NCI-H2081 (cell line): ENCODE results near the gene TM7SF3.
"Not testable (repeated sequence)": the region's sequence is repeated elsewhere in the genome, so short reads cannot be mapped to it uniquely, and the experiment has no call there.

Experiments used
- DNase-seq, 2 experiments: peaks; one replicate each; lab custom pipeline; 2025; lab: John Stamatoyannopoulos, UW

The TM7SF3 gene

DNA sequence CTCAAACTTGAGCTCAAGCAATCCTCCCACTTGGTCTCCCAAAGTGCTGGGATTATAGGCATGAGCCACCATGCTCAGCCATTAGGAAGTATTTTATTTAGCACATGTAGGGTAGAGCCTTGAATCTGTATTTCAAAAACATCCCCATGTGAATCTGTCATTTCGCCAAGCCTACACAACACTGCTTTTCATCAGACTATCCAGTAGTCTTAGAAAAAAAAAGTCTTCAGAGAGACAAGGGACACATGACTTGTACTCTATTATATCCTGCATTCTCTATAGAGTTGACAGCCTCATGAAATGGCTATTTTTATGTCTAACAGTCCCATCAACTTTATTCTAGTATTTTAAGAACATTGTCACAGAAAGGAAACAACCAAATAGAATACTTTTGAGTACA is 35.4 kb downstream of the TM7SF3 start:
- DNase-seq = no peak

DNA sequence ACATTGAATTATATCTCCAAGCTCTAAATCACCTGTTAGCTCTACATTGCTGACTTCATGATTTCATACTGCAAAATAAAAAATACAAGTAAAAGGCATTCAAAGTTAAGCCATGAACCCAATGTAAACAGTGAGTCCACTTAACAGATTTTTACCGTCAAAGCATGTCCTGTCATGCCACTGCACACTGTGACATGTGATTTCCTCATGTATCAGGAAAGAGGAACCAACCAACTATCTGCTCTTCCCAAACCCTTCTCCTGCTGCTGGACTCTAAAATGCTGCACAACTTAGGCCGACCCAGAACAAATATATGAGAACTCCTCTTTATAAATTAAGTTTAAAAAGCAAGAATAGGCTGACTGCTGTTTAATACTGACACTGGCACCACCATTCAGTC is 37.5 kb downstream of the TM7SF3 start:
- no peak for DNase-seq

DNA sequence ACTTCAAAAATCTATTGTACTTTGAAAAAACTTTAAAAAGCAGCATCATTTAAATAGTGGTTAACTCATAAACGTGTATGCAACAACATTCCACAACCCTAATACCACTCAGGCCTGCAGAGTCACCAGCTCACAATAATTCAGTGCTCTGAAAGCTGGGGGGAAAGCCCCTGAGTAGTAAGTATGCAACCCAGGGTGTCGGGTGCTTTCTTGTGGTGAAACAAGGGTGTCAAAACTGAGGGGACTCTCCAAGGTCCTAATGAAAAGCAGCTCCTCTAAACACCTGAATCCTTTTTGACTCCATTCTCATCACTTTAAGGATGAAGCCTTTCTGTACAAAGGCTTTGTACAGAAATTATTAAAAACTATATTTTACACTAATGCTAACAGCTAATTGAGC is 42.2 kb downstream of the TM7SF3 start:
- no peak for DNase-seq

DNA sequence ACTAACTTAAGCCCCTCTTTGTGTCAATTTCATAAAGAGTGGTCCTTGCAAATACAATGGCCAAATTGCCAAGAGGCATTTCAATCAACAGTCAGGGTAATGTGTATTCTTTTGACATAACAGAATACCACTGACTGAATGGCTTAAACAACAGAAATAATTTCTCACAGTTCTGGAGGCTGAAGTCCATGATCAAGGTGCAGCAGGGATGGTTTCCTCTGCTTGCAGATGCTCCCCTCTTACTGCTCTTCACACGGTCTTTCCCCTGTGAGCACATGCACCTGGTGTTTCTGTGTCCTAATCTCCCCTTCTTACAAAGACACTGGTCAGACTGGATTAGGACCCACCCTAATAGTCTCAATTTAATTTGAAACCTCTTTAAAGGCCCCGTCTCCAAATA is 44.0 kb downstream of the TM7SF3 start:
- no peak for DNase-seq

DNA sequence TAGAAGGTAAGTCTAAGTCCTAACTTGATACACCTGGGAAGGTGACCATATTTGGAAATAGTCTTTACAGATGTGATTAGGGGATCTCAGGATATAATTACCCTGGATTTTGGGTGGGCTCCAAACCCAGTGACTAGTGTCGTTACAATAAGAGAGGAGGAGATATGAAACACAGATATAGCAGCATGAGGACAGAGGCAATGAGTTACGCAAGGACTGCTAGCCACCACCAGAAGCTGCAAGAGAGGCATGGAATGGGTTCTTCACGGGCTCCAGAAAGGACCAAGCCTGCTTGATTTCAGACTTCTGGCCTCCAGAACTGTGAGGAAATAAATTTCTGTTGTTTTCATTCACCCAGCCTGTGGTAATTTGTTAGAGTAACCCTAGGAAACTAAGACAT is 47.3 kb downstream of the TM7SF3 start:
- DNase-seq = no peak

DNA sequence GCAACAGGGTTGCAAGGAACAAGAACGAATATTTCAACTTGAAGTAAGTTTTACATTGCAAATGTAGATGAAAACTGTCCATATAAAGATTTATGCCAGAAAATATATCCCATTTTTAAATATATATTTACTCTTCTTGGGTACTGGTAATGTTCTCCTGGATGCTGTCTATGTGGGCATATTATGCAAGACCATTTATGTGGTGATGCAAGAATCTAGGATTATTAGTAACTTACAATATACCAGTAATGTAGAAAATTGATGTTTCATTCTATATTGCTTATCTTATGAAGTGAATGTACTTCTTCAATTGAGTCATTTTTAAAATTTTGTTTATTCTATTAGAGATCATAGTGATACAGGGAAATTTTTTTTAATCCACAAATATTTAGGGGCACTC is 50.8 kb downstream of the TM7SF3 start:
- DNase-seq = no peak

DNA sequence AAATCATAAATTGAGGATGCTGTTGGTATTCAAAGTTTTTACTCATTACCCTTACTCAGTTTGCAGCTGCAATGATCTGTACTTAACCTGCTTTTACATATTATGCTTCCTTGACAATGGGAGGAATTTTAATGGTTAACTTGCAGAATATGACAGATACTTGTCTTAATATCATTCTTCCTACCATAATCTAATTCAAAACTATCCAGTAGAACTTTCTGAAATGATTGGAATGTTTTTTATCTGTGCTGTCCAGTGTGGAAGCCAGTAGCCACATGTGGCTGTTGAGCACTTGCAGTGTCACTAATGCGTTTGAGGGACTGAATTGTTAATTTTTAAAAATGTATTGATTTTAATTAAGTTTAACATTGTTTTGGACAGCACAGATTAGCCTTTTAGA is 52.4 kb downstream of the TM7SF3 start:
- no peak for DNase-seq

DNA sequence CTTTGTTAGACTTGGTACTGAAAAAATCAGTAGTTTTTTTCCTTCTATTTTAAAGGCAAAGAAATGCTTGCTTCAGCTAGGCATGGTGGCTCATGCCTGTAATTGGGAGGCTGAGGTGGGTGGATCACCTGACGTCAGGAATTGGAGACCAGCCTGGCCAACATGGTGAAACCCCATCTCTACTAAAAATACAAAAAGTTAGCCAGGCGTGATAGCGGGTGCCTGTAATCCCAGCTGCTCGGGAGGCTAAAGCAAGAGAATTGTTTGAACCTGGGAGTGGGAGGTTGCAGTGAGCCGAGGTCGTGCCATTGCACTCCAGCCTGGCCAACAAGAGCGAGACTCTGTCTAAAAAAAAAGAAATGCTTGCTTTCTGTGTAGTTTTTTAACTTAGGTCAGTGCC is 52.8 kb downstream of the TM7SF3 start:
- not testable (repeated sequence) for DNase-seq

DNA sequence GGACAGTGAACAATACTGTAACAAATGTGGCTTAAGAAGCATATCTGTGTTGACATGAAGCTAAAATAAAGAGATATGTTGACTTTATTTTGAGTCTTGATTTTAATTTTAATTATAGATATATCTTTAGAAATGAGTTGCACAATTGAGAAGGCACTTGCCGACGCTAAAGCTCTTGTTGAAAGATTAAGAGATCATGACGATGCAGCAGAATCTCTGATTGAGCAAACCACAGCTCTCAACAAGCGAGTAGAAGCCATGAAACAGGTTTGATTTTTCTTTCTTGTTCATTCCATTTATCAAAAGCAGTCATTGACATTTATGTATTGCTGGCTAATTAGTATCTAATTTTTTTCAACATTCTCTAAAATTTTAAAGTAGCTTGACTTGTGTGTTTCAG is 60.2 kb downstream of the TM7SF3 start:
- DNase-seq = no peak

DNA sequence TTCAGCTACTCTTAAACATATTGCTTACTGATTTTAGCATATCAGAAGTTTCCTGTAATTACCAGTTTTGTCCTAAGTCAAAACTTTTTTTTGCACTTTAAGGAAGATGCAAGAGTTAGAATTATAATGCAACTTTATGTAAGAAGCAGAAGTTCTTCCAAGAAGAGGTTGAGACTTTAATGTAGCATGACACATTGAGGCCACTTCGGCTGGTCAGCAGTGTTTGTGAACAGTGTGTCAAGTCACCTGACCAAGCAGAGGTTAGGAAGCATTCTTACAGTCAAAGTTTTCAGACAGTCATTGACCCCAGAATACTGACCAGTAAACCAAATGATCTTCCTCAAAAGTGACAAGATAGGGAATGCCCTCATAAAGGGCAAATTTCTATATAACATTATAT is 60.7 kb downstream of the TM7SF3 start:
- DNase-seq = no peak

DNA sequence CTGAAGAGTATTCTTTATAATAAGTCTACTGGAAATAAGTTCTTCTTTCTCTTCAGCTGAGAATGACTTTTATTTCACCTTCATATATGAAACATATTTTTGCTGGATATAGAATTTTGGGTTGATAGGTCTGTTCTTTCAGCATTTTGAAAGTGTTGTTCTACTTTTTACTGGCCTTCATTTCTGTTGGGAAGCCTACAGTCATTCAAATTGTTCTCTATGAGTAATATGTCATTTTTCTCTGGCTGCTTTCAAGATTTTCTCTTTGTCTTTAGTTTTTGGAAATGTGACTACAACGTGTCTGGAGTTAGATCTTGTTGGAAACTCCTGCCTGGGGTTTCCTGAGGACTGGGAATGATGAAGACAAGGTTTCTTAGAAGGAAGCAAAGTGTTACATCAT is 65.9 kb downstream of the TM7SF3 start:
- no peak for DNase-seq

DNA sequence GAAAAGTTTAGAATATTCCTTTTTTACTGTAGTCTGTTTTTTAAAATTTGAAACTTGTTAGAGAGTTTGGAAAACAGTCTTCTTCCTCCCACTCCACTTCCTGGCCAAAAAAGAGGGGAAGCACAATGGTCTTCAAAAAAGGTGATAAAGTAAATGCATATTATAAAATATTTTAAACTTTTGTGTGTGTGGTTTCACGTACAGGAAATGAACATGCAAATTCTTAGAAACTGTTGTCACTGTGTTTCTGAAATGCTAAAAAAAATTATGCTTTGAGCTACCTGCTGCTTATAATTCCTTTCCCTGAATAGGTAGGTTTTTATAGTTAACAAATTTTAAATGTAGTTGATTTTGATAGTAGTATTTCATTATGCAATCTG is 73.0 kb downstream of the TM7SF3 start:
- DNase-seq = no peak

DNA sequence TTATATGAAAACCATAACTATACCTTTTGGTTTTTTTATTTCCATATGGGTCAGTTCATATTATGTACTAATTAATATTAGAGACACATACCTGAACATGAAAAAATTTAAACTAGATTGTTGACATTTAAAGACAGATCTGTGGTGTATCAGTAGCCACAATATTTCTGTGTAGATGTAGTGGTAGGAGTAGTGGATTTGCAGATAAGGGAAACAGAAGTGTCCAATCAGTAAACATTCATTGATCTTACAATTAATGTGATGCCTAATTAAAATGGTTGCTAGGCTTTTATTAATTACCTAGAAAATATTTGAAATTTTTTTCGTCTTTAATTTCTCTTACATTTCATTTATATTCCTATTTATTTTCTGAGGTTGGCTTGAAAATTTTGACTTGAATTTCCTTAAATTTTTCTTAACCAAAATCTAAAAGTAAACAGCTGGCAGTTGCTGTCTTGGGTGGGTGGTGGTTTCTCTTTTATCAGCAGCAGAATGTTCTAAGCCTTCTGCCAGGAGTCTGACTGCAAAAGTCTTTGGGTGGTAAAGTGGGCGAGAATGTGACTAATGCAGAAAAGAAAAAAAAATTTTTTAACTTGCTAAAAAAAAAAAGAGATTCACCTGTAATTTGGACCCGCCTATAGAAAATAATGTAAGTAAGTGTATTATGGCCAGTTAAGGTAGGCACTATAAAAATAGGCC is 73.5 kb downstream of the TM7SF3 start:
- DNase-seq = no peak

DNA sequence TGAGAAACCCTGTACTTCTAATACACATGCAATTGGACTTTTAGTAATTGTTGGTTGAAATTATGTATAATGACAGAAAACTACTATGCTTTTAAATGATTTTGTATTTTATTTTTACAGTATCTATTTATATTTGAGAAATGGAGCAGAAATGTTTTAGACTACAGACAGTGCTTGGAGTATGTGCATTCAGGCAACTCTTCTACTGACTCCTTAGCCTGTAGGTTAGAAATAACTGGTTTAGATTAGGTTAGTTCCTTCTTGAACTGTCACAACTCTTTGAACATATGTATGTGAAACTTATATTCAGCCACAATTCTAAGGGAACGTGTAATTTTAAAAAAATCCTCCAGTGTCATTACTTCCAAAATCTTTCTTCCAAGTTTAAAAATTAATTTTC is 74.2 kb downstream of the TM7SF3 start:
- DNase-seq = no peak

DNA sequence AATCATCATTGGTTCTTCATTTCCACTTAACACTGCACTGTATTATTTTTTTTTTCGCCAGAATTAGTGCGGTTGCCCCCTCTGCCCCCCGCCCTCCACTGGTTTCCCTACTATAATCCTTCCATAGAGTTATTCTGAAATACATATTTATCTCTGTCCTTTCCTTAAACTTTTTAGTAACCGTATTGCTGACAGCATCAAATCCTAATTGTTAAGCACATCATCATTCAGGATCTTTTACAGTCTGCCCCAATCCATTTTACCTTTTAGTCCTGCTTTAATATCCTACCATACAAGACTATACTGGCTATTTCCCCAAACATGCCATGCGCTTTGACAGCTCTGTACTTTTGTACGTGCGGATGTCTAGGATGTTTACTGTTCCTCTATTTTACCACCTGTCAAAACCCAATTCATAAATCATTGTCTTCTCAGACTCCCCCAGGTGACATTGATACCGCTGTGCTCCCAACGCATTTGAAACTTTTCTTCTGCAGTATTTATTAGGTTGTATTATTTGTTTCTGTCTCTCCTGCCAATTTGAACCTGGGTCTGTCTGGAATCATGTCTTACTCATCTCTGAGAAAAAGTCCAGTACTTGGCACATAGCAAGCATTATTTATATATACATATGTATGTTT is 74.9 kb downstream of the TM7SF3 start:
- DNase-seq = peak in 1 of 2 experiments; percentile 22

DNA sequence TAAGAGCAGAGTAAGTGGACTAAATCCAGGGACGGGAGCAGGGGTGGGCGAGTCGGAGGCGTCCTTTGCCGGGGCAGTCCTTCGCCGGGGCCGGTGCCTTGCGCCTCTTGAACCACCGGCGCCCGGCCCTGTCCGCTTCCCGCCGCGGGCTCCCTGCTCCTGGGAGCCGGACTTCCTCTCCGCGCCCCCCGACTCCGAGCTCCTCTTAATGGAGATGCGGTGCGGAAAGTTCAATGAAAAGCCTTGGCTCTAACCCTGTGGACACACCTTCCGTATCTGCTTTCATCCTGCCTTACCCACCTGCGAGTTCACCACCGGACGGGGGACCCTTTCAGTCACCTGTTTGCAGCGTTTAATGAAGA is 75.5 kb downstream of the TM7SF3 start:
- peak; percentile 51 to 53 for DNase-seq

DNA sequence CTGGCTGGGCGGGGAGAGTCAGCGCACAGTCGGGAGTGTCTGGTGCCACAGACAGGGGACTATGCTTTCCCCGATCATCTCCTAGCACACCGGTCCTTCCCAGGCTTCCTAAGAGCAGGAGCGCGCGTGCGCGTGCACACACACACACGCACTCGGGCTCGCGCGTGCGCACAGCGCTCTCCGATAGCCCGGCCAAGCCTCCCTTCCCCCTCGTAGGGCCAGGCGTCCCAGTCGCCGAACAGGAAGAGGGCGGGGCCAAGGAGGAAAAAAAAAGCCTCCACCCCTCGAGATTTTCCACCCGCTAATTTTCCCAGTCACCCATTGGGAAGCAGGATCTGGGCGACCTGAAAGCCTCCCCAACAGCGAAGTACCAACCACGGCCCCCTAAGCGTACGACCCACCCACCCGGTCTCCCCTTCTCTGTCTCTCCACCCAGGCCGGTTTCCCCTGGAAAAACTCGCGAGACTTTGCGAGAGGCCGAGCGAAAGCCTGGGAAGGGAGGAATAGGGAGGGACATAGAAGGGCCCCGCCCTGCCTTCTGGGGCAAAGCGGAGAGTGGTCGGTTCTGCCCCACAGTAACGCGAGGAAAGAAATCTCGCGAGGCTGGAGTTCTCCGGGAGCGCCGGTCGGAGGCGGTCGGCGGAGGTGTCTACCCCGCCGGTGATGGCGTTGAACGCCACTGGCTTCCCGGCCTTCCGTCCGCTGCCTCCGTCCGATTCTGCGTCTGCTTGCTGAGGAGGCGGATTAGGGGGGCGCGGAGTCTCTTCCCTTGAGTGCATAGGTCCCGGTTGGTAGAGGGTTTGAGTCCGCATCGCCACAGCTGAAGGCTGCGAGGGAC is 76.1 kb downstream of the TM7SF3 start, which contains the start of the genes FGFR1OP2 and INTS13:
Gene FGFR1OP2 (plus strand): TSS at position 608 of the 838 bp plus-strand sequence. CDS start 15,689 bp downstream, outside the sequence.
Gene INTS13 (minus strand): TSS at position 119 of the 838 bp plus-strand sequence. CDS start 1,178 bp downstream, outside the sequence.
- DNase-seq = peak; percentile 98

DNA sequence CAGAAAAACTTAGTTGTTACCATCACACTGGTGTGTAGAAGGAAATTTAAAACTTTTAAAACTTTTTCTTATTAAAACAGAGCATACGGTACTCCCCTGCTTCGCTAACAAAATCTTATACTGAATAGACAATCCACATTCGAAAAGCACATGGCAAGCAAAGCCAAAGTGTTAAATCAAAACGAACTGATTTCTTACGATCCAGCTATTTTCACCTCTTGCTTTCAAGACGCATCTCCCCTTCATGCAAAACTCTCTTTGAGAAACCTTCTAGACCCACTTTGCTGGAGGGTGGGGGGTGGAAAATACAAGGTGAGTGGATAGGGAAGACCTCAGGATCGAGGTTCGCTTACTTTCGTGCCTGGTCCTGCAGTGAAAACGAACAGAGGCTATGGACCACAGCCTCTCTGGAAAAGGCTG is 76.7 kb downstream of the TM7SF3 start:
- no peak for DNase-seq

DNA sequence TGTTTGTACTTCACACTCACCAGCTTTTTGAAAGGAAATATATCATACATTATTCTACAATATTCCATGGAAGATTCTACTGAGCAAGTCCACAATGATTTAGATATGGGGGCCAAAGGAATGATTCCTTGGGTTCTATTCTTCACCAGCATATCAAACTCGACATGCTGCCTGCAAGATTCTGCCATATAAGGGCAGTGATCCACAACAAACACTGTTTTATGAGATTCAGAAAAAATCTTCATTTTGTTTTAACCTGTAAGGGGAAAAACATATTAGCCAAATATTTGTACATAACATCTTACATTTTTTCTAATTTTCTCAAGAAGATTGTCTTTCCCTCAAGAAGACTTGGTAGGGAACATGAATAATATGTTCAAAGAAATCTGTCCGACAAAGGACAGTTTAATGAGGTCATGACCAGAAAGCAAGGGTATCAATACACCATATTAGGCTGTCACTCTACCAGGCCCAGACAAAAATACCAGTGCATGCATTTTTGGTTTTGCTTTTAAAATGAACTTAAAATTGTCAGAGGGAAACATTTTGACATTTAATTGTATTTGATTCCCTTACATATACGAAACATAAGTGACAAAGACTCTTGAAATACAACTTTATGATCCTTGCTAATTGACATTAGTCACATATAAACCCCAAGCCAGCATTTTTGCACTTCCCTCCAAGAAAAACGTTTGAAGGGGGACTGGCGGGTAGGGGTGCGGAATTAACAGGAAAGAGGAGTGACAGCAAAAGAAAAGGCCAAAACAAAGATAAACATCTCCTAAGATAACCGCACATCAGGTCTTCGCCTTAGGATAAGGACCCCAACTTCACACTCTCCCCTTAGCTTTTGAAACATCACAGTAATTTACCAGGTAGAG is 77.4 kb downstream of the TM7SF3 start:
- DNase-seq = no peak

DNA sequence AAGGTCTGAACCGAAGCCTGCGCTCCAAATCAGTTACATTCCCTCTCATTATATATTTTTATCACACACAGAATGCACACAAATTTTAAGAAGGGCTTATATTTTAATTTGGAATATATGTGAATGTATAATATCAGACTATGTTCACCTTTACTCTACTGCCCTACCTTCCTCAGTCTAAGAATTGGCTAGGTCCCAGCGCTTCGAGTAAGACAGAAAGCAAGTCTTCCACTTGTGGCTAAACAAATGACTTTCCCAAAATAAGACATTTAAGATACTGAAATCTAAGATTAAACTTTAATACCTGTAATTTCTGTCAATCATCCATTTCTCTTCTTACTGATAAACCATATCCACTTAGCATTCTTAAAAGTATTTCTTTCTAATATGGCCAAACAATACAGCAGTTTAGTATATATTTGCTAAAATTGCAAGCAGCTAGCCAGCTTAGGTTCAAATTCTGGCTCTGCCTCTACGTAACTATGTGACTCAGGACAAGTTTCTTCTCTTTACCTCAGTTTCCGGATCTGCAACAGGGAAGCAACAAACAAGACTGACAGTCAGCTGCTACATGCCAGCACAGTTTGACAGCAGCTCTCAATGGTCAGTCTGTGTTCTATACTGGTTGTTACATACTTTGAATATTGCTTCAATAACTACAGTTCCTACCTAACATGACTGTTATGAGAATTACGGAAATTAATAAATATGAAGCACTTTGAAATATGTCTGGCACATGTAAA is 78.4 kb downstream of the TM7SF3 start:
- DNase-seq = no peak

DNA sequence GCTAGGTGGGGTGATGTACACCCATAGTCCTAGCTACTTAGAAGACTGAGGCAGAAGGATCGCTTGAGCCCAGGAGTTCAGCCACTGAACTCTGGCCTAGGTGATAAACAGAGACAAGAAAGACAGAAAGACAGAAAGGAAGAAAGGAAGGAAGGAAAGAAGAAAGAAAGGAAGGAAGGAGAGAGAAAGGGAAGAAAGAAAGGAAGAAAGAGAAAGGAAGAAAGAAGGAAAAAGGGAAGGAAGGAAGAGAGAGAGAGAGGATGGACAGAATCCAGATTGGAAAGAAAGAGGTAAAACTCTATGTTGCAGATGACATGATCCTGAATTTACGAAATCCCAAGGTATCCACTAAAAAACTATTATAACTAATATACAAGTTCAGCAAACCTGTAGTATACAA is 84.6 kb downstream of the TM7SF3 start:
- DNase-seq = no peak
